GM21737 (cell line): ENCODE measurements around the gene HIPK2.

Experiments
- ATAC-seq: cut with Tn5 transposase; IDR thresholded peaks from one replicate; pipeline ENCODE4 v1.9.1; 2021; ENCODE audit warnings: mild to moderate bottlenecking, moderate library complexity; ENCODE audit not compliant: unreplicated experiment

The HIPK2 gene

GRCh38 chr7:139718141-139718540, 59.7 kb downstream of the HIPK2 start:
- no peak for ATAC-seq

GRCh38 chr7:139716156-139716942, 61.4 kb downstream of the HIPK2 start:
- ATAC-seq: no peak

GRCh38 chr7:139715194-139715815, 62.5 kb downstream of the HIPK2 start:
- no peak for ATAC-seq

- ATAC-seq: peak; percentile 92
Observed at GRCh38 chr7:139714163-139714901, 63.5 kb downstream of the HIPK2 start.

GRCh38 chr7:139713526-139714162, 64.2 kb downstream of the HIPK2 start:
- no peak for ATAC-seq

- ATAC-seq: no peak
Observed at GRCh38 chr7:139713061-139713460, 64.7 kb downstream of the HIPK2 start.

- ATAC-seq: no peak
Observed at GRCh38 chr7:139711991-139712743, 65.6 kb downstream of the HIPK2 start.

- ATAC-seq: no peak
Observed at GRCh38 chr7:139710036-139710435, 67.8 kb downstream of the HIPK2 start.

GRCh38 chr7:139709485-139709884, 68.3 kb downstream of the HIPK2 start:
- no peak for ATAC-seq

GRCh38 chr7:139708541-139708940, 69.3 kb downstream of the HIPK2 start:
- ATAC-seq: peak; percentile 82

- ATAC-seq: no peak
Observed at GRCh38 chr7:139706837-139707236, 71.0 kb downstream of the HIPK2 start.

- ATAC-seq: no peak
Observed at GRCh38 chr7:139704308-139704879, 73.4 kb downstream of the HIPK2 start.

- peak; percentile 21 for ATAC-seq
Observed at GRCh38 chr7:139703487-139704307, 74.1 kb downstream of the HIPK2 start.

- ATAC-seq: peak; percentile 62
Observed at GRCh38 chr7:139702811-139703486, 74.8 kb downstream of the HIPK2 start.

- ATAC-seq: no peak
Observed at GRCh38 chr7:139702313-139702731, 75.5 kb downstream of the HIPK2 start.

- ATAC-seq: no peak
Observed at GRCh38 chr7:139701908-139702307, 75.9 kb downstream of the HIPK2 start.

- ATAC-seq: no peak
Observed at GRCh38 chr7:139700505-139701235, 77.1 kb downstream of the HIPK2 start.
